ENCODE measurements around the gene NADK2. TPM values are rescaled to one million over a fixed set of nuclear protein-coding genes. Genes with fewer than 3 reads are reported as not detected.

The NADK2 gene
- polyA plus RNA-seq, 1 of the 3 experiments (the other 2 are of a cell fraction): 7.6 TPM

GRCh38 chr5:36206913-36207312 is 34.8 kb downstream of the NADK2 start:
- no peaks in the 10 kb centered on the region for H3K27me3 ChIP-seq (ENCODE audit: insufficient read depth)
- DNase-seq: no peak
- no peak for TF ChIP-seq TCF12 (IDR thresholded peaks at IDR 0.05)
- no peak for TF ChIP-seq NFIC (IDR thresholded peaks at IDR 0.05; ENCODE audit: borderline replicate concordance)
- TF ChIP-seq ZBTB33 (IDR thresholded peaks at IDR 0.05; ENCODE audit: borderline replicate concordance, low read depth): no peak
- no peak for TF ChIP-seq MAX (IDR thresholded peaks at IDR 0.05; ENCODE audit: low read depth)
- TF ChIP-seq EZH2phosphoT487 (IDR thresholded peaks at IDR 0.05; ENCODE audit: borderline replicate concordance, low read depth): no peak
- TF ChIP-seq GABPA (IDR thresholded peaks at IDR 0.05; ENCODE audit: low read depth): no peak
- TF ChIP-seq POLR2AphosphoS5 (IDR thresholded peaks at IDR 0.05; ENCODE audit: low read depth, low read length): no peak
- TF ChIP-seq EP300 (IDR thresholded peaks at IDR 0.05; ENCODE audit: borderline replicate concordance in 1 of 2, low read depth in 1 of 2, low read length in 1 of 2): no peak
- TF ChIP-seq SIN3A (IDR thresholded peaks at IDR 0.05; ENCODE audit: borderline replicate concordance, low read depth, low read length): no peak
- TF ChIP-seq CHD2 (IDR thresholded peaks at IDR 0.05; ENCODE audit: low read length, partially characterized antibody): no peak
- H3K79me2 ChIP-seq (ENCODE audit: insufficient read depth): no peaks in the 10 kb centered on the region
- no peak overlapping the region for H3K4me3 ChIP-seq (ENCODE audit: low read depth in 2 of 2, low read length in 1 of 2)
- H2AFZ ChIP-seq (ENCODE audit: low read depth): no peak overlapping the region
- peaks cover 33 to 43% of the 10 kb centered on the region in 2 experiments for H3K36me3 ChIP-seq (replicated peaks in 1 of 2; ENCODE audit: control insufficient read depth in 1 of 2, insufficient read depth in 2 of 2, low read length in 1 of 2)
- H3K27ac ChIP-seq (ENCODE audit: low read depth in 2 of 2, low read length in 1 of 2): no peak overlapping the region
- ChIA-PET CTCF (interaction anchor here (1.2 kb wide), 1 partner anchor 28 kb away, joined by 5 read pairs; no protein-coding TSS in a partner anchor), POLR2A (no interaction called here)
- H4K20me1 ChIP-seq (ENCODE audit: insufficient read depth): no peaks in the 10 kb centered on the region
- H3K9ac ChIP-seq: no peak overlapping the region
- peaks cover 15% of the 10 kb centered on the region for H3F3A ChIP-seq (replicated peaks; ENCODE audit: insufficient read depth)
- no peak overlapping the region for H3K4me2 ChIP-seq
- H3K4me1 ChIP-seq (ENCODE audit: control insufficient read depth in 1 of 2, insufficient read depth in 2 of 2, low read depth in 1 of 2, low read length in 1 of 2): no peaks in the 10 kb centered on the region
- no peaks in the 10 kb centered on the region for H3K9me2 ChIP-seq
- no peaks in the 10 kb centered on the region for H3K9me3 ChIP-seq

GRCh38 chr5:36205329-36205728 is 36.4 kb downstream of the NADK2 start:
- no peaks in the 10 kb centered on the region for H3K9me2 ChIP-seq
- H3K27ac ChIP-seq (ENCODE audit: low read depth in 2 of 2, low read length in 1 of 2): no peak overlapping the region
- no peak overlapping the region for H2AFZ ChIP-seq (ENCODE audit: low read depth)
- no peaks in the 10 kb centered on the region; a peak in 1 of 4 replicates for H3K4me1 ChIP-seq (ENCODE audit: control insufficient read depth in 1 of 2, insufficient read depth in 2 of 2, low read depth in 1 of 2, low read length in 1 of 2)
- H3K27me3 ChIP-seq (ENCODE audit: insufficient read depth): no peaks in the 10 kb centered on the region
- POLR2A ChIA-PET: no interaction called here
- H3K9ac ChIP-seq: no peak overlapping the region
- H3F3A ChIP-seq (replicated peaks; ENCODE audit: insufficient read depth): peaks cover 15% of the 10 kb centered on the region
- CTCF ChIA-PET: interaction anchor here (0.8 kb wide), 1 partner anchor 12 kb away, joined by 3 read pairs; no protein-coding TSS in a partner anchor
- TF ChIP-seq JUND (IDR thresholded peaks at IDR 0.05): no peak
- TF ChIP-seq CHD2 (IDR thresholded peaks at IDR 0.05; ENCODE audit: low read length, partially characterized antibody): no peak
- TF ChIP-seq NFIC (IDR thresholded peaks at IDR 0.05; ENCODE audit: borderline replicate concordance): no peak
- no peak for TF ChIP-seq MAX (IDR thresholded peaks at IDR 0.05; ENCODE audit: low read depth)
- TF ChIP-seq PBX3 (IDR thresholded peaks at IDR 0.05): no peak
- TF ChIP-seq SIN3A (IDR thresholded peaks at IDR 0.05; ENCODE audit: borderline replicate concordance, low read depth, low read length): no peak
- no peak for TF ChIP-seq FOXM1 (IDR thresholded peaks at IDR 0.05; ENCODE audit: low read depth)
- TF ChIP-seq NRF1 (IDR thresholded peaks at IDR 0.05; ENCODE audit: low read depth, low read length): no peak
- no peak for TF ChIP-seq SMC3 (IDR thresholded peaks at IDR 0.05; ENCODE audit: low read depth, low read length)
- no peak for TF ChIP-seq GABPA (IDR thresholded peaks at IDR 0.05; ENCODE audit: low read depth)
- TF ChIP-seq RAD21 (IDR thresholded peaks at IDR 0.05; ENCODE audit: low read length): no peak
- WGBS (ENCODE audit: low lambda C conversion rate): 95% methylated on average over 2 of the region's 2 CpGs
- peaks cover 36% of the 10 kb centered on the region in 2 experiments for H3K36me3 ChIP-seq (replicated peaks in 1 of 2; ENCODE audit: control insufficient read depth in 1 of 2, insufficient read depth in 2 of 2, low read length in 1 of 2)
- no peak for DNase-seq
- no peak overlapping the region for H3K4me3 ChIP-seq (ENCODE audit: low read depth in 2 of 2, low read length in 1 of 2)
- no peaks in the 10 kb centered on the region for H3K79me2 ChIP-seq (ENCODE audit: insufficient read depth)
- H3K9me3 ChIP-seq: no peaks in the 10 kb centered on the region
- H3K4me2 ChIP-seq: no peak overlapping the region
- H4K20me1 ChIP-seq (ENCODE audit: insufficient read depth): no peaks in the 10 kb centered on the region
